CD4-positive, alpha-beta T cell treated with Interleukin-6 for 4 hours (primary cell): ENCODE results near the gene SYNE3.
A peak's percentile ranks its signal among the peaks of the same experiment; 100 is the strongest.

Experiments
- DNase-seq: peaks from one replicate; pipeline ENCODE4 v3.0.0-alpha.2; 2020; ENCODE audit warnings: mixed read lengths

The SYNE3 gene

DNA sequence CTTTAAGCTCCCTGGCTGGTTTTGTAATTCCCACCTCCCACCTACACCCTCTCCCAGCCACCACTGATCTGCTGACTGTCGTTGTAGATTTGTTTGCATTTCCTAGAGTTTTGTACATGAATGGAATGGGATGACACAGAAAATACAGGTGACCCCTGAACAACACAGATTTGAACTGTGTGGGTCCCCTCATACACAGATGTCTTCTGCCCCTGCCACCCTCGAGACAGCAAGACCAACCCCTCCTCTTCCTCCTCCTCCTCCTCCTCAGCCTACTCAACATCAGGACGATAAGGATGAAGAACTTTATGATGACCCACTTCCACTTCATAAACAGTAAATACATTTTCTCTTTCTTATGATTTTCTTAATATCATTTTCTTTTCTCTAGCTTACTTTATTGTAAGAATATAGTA, 28.8 kb downstream of the SYNE3 start:
- no peak for DNase-seq

- no peak for DNase-seq
Observed at GRCh38 chr14:95486875-95487668, 29.4 kb downstream of the SYNE3 start.

GRCh38 chr14:95485222-95485819, 31.1 kb downstream of the SYNE3 start:
- DNase-seq: no peak

DNA sequence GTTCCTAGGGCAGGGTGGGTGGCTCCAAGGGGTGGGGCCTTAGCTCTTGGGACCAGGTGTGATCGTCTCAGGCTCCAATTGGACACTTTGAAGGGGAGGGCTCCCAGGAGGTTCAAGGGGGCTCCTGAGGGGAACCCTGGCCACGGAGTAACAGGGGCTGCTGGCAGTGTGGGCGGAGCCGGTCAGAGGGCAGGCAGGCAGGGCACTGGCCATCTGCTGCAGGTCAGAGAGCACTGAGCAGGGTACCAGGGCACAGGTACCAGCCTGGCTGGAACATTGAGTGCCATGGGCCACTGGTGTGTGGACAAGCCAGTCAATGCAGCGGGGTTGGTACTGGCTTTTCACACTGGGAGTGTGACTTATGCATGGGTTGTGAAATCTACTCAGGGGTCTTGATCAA, 32.2 kb downstream of the SYNE3 start:
- no peak for DNase-seq

DNA sequence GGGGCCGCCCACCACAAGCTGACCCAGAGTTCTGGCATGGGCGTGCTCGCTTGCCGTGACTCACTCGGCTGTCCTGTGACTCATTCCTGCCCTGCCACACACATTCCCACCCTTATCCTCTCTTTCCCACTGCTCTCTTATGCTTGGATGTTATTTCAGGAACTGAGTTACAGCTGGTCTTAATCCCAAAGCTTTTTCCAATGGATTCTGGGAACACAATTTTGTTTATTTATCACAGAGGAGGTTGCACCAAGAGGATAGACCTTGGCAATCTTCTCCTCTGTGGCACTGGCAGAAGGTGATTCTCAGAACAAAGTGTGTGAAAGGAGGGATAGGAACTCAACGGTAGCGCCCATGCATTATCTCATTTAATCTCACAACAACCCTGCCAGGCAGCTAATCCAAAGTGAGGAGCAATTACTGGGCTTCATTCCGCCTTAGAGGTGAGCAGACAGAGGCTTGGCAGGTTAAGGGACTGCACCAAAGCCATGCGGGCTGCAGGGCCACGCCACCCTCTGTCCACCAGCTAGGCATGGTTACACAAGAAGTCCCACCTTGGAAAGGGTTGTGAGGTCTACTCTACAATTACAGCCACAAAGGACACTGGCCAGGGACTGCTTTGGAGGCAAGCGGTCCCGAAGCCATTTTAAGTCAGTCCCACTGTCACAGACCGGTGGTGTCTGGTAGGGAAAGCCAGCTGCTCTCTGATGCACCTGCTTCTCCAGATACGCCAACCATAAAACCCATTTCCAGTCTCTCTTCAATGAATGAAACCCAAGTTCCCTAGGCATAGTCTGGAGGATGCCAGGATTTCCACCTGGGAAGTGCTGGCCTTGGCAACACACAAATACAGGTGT, 32.9 kb downstream of the SYNE3 start:
- DNase-seq: no peak

DNA sequence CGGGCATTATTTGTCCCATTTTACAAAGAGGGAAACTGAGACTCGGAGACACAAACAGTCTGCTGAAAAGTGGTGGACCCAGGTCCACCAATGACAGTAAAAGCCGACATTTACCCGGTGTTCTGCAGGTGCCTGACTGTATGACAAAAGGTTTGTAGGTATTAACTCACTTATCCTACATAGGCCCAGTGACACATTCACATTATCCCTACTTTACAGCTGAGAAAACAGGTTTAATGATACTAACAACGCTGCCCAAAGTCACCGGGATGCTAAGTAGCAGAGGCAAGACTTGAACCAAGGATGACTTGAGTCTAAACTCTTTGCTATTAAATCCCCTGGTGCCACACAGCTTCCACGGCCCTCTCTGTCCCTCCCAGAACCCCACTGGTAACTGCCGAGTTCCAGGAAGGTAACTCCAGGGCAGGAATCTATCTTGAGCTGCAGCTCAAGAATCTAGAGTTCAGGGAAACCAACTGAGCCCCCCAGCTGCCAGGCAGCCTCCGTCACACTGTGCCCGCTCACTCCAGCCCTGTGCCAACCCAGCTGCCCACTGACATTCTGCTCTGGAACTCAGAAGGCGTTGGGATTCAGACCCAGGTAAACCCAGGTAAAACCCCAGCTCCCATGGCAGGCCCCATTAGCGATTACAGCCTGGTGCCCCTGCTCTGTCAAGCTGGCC, 33.7 kb downstream of the SYNE3 start:
- no peak for DNase-seq

DNA sequence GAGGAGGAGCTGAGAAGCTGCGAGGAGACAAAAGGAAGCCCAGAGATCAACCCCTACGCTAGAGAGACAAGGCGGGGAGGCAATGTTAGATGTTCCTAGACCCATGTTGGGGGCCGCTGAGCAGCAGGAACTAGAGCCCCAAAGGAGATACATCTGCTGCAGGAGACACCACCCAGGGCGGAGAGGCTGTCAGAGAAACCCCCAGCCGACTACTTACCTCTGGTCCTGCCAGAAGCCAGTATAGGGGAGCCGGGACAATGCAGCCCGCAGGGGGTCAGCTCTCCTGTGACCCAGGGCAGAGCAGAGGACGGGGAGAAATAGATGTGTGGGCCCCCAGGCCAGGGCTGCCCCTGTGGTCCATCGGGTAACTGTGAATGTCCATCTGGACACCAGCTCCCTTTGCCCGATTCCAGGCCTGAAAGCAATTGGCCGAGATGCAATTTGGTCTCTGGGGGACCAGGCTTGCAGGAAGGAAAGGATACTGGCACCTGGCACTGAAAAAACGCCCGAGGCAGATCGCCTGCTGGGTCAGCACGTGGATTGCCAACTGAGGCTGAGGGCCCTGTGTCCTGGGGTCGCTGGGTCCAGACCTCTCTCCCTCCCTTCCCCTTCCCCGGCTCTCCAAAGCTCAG, 34.9 kb downstream of the SYNE3 start:
- no peak for DNase-seq

- DNase-seq: no peak
Observed at GRCh38 chr14:95480887-95481226, 35.6 kb downstream of the SYNE3 start.

GRCh38 chr14:95480109-95480886, 36.2 kb downstream of the SYNE3 start:
- DNase-seq: peak; percentile 41

DNA sequence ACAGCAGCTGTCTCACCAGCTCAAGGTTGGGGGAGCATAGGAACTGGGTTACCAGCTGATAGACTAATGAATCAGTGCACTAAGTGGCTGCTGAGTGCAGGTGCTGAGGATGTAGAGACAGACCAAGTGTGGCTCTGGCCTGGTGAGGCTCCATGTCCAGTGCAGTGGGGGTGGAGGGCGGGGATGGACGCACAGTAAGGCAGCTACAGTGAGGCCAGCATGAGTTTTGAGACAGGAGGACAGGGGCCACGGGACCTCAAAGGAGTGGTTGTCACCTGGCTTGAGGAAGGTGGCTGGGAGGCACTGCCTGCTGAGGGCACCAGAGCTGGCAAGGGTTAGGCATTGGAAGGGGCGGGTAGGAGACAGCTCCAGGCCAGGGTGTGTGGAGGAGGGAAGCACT, 37.0 kb downstream of the SYNE3 start:
- no peak for DNase-seq

DNA sequence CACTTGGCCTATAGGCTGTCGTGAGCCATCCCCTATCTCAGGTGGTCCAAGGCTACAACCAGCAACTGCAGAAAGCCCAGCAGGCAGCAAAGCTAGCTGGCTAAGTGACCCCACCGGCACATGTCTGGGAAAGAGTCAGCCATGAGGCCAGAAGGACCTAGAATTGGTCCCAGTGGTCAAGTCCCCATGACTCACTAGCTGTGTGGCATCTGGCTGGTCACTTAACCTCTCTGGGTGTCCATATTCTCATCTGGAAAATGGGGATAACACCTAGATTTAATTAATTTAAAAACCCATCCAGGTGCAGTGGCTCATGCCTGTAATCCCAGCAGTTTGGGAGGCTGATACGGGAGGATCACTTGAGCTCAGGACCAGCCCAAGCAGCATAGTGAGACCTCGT, 37.6 kb downstream of the SYNE3 start:
- no peak for DNase-seq

DNA sequence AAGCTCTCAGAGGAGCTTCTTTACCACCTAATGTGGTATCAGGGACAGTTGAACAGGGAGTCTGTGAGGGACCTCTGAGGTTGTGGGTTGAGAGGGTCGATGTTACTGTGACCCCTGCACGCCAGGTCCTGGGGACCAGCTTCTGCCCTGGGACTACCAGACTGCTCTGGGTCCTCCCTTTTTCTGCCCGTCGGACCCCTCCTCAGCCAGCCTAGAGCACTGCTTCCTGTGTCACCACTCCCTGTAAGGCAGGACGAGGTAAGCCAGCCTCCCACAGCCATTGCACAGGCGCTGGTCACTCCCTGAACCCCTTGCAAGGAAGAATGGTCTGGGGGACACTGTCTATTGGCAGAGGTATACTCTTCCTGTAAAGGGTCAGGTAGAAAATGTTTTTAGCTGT, 38.1 kb downstream of the SYNE3 start:
- no peak for DNase-seq

GRCh38 chr14:95477411-95478269, 38.8 kb downstream of the SYNE3 start:
- DNase-seq: no peak

DNA sequence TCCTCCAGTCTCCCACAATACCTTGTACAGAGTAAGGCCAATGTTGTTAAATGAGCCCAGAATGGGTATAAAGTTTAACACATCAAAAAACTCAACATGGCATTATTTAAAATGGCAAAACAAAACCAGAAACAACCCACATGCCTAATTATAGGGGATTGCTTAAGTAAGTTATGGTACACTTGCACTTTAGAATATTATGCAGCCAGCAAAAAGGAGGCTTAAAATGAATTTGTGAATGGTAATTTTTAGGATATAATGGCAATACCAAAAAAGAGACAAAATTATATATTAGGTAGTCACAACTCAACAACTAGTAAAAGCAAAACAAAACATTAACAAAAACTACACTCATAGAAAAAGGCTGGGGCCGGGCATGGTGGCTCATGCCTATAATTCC, 39.7 kb downstream of the SYNE3 start:
- no peak for DNase-seq

DNA sequence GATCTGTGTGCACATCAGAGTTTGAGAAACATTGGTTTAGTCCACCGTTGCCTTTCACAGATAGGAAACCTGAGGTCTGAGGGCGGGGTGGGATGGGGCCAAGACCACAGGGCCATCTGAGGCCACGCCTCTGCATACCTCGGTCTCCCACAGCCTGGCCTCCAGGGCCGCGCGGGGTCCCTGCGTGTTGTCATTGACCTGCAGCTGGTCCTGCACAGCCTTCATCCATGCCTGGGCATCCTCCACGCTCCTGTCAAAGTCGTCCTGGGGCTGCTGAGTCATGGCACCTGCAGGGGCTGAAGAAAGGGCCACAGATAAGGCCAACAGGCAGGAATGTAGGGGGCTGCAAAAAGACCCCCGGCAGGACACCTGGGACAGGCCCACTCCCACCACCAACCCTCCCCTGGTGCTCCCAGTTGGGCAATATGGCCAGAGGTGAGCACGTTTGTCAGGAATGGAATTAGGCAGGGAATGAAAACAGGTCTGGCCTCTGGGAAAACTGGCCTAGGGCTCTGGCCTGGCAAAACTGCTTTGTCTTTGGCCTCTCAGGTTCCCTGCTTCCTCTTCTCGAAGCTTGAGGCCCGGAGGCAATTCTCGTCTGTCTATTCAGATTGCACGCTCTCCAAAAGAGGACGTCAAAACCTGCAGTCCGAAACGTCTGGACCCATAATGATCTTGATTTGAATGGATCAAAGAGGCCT, 40.8 kb downstream of the SYNE3 start:
- no peak for DNase-seq

- no peak for DNase-seq
Observed at GRCh38 chr14:95474941-95475340, 41.5 kb downstream of the SYNE3 start.

DNA sequence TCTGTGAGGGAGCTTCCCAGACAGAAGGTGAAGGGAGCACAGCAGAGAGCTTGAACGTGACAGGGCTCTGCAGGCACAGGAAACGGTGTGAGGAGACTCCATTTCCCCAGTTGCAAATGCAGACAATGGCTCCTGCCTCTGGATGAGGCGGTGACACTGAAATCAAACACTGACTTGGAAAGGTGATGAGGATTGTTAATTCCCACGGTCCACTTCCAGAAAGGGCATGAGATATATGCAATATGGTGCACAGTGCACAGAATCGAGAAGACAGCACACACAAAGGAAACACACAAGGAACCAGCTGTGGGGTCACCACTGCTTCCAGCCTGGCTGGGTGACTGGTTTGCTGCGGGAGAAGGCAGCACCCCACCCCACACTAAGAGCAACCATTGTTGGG, 42.0 kb downstream of the SYNE3 start:
- no peak for DNase-seq

- no peak for DNase-seq
Observed at GRCh38 chr14:95472819-95473251, 43.6 kb downstream of the SYNE3 start.

GRCh38 chr14:95471476-95471875, 45.0 kb downstream of the SYNE3 start:
- DNase-seq: no peak

DNA sequence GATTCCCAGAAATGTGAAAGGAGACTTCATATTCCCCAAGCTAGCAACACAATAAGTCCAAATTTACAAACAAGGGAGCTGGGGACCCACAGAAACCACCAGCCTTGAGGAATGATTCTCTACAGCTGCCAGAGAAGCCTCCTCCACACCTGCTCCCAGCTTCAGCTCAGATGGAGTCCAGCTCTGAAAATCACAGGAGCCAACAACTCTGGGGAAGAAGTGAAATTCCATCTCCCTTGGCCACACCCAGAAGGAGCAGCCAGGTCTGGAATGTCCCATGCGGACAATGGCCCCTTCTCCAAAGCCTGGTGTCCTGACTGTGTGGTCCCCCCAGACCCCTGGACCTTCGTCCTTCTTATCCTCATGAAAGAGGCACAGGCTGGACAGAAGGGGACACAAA, 45.4 kb downstream of the SYNE3 start:
- DNase-seq: no peak
